ENCODE measurements around the gene KIR2DL3.
"Not testable (repeated sequence)": the region's sequence is repeated elsewhere in the genome, so short reads cannot be mapped to it uniquely, and the experiment has no call there.

KIR2DL3 gene

DNA sequence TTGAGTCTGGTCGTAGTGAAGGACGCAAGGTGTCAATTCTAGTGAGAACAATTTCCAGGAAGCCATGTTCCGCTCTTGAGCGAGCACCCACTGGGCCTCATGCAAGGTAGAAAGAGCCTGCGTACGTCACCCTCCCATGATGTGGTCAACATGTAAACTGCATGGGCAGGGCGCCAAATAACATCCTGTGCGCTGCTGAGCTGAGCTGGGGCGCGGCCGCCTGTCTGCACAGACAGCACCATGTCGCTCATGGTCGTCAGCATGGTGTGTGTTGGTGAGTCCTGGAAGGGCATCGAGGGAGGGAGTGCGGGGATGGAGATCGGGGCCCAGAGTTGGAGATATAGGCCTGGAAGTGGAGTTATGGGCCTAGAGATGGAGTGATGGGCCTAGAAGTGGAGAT lies at the start of gene KIR2DL3:
KIR2DL3 (plus strand) TSS at position 208 of the 400 bp plus-strand sequence; CDS start at position 241, 33 bp downstream.
- DNase-seq, H3K4me3 Mint-ChIP-seq, H3K27me3 Mint-ChIP-seq, H3K4me1 Mint-ChIP-seq, ATAC-seq: not testable (repeated sequence)
- H3K9me3 Mint-ChIP-seq, result peaks cover 0 to 11% of the 10 kb centered on the region in 2 donors
- peak within 1 kb of the TSS in 1 of 2 donors; percentile 37 for H3K27ac Mint-ChIP-seq

- ATAC-seq (no peak), DNase-seq (no peak)
- H3K4me1 Mint-ChIP-seq, result no peaks in the 10 kb centered on the region
- H3K4me3 Mint-ChIP-seq, result no peak overlapping the region
- peaks cover 32% of the 10 kb centered on the region for H3K27me3 Mint-ChIP-seq
- no peak overlapping the region for H3K27ac Mint-ChIP-seq
- H3K9me3 Mint-ChIP-seq, result peaks cover 0 to 13% of the 10 kb centered on the region in 2 donors
Measured at GRCh38 chr19:54691582-54692297, 46.6 kb upstream of the KIR2DL3 start.

- H3K27ac Mint-ChIP-seq, result no peak overlapping the region
- DNase-seq (no peak), ATAC-seq (no peak)
- no peaks in the 10 kb centered on the region for H3K4me1 Mint-ChIP-seq
- peaks cover 0 to 13% of the 10 kb centered on the region in 2 donors for H3K9me3 Mint-ChIP-seq
- H3K27me3 Mint-ChIP-seq, result peaks cover 32% of the 10 kb centered on the region
- H3K4me3 Mint-ChIP-seq, result no peak overlapping the region
Measured at GRCh38 chr19:54692298-54692615, 46.1 kb upstream of the KIR2DL3 start.

- no peak overlapping the region for H3K27ac Mint-ChIP-seq
- H3K27me3 Mint-ChIP-seq, result peaks cover 52% of the 10 kb centered on the region
- no peak overlapping the region for H3K4me3 Mint-ChIP-seq
- H3K4me1 Mint-ChIP-seq, result no peaks in the 10 kb centered on the region
- H3K9me3 Mint-ChIP-seq, result peaks cover 0 to 13% of the 10 kb centered on the region in 2 donors
- ATAC-seq (no peak), DNase-seq (no peak)
Measured at GRCh38 chr19:54694648-54695047, 43.7 kb upstream of the KIR2DL3 start.

- Mint-ChIP-seq H3K4me3 (no peak overlapping the region), H3K9me3 (peaks cover 0 to 13% of the 10 kb centered on the region in 2 donors), H3K4me1 (no peaks in the 10 kb centered on the region), H3K27ac (no peak overlapping the region), H3K27me3 (peaks cover 57% of the 10 kb centered on the region)
- DNase-seq (no peak), ATAC-seq (no peak)
Measured at GRCh38 chr19:54696117-54696548, 42.2 kb upstream of the KIR2DL3 start.

DNA sequence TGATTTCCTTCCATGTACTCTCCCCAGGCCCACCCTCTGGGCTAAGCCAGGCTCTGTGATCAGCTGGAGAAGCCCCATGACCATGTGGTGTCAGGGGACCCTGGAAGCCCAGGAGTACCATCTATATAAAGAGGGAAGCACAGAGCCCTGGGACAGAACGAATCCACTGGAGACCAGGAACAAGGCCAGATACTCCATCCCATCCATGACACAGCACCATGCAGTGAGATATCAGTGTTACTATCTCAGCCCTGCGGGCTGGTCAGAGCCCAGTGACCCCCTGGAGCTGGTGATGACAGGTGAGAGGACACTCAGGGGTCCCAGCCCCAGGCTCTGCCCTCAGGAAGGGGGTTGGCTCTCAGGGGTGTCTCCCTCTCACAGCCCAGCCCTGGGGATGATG lies 41.5 kb upstream of the KIR2DL3 start:
- H3K4me1 Mint-ChIP-seq, result no peaks in the 10 kb centered on the region
- H3K27ac Mint-ChIP-seq, result peak overlapping the region in 1 of 2 donors; percentile 74
- peaks cover 0 to 8% of the 10 kb centered on the region in 2 donors for H3K9me3 Mint-ChIP-seq
- no peak overlapping the region for H3K4me3 Mint-ChIP-seq
- ATAC-seq (no peak), DNase-seq (no peak)
- H3K27me3 Mint-ChIP-seq, result peaks cover 51% of the 10 kb centered on the region

DNA sequence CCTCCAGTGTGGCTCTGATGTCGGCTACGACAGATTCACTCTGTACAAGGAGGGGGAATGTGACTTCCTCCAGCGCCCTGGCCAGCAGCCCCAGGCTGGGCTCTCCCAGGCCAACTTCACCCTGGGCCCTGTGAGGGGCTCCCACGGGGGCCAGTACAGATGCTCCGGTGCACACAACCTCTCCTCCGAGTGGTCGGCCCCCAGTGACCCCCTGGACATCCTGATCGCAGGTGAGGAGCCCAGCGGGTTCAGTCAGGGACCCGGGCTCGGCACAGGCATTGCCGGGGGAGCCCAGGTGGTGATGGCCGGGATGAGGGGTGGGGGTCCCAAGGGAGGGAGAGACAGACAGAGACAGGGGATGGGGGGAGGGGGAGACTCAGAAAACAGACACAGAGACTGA lies 40.6 kb upstream of the KIR2DL3 start:
- not testable (repeated sequence) for H3K4me3 Mint-ChIP-seq, H3K9me3 Mint-ChIP-seq, H3K4me1 Mint-ChIP-seq, DNase-seq, H3K27ac Mint-ChIP-seq, ATAC-seq
- H3K27me3 Mint-ChIP-seq, result peaks cover 42% of the 10 kb centered on the region

- Mint-ChIP-seq H3K27ac (peak overlapping the region in 1 of 2 donors; percentile 77), H3K4me1 (peaks cover 19% of the 10 kb centered on the region), H3K9me3 (no peaks in the 10 kb centered on the region), H3K4me3 (no peak overlapping the region), H3K27me3 (peaks cover 14% of the 10 kb centered on the region)
- ATAC-seq (no peak), DNase-seq (no peak)
Measured at GRCh38 chr19:54704928-54705327, 33.4 kb upstream of the KIR2DL3 start.

- H3K27ac Mint-ChIP-seq, result peak overlapping the region in 1 of 2 donors; percentile 46
- peaks cover 13% of the 10 kb centered on the region for H3K27me3 Mint-ChIP-seq
- ATAC-seq, result peak; percentile 72
- H3K9me3 Mint-ChIP-seq, result no peaks in the 10 kb centered on the region
- no peak overlapping the region for H3K4me3 Mint-ChIP-seq
- peak in 1 of 2 donors; percentile 22 for DNase-seq
- H3K4me1 Mint-ChIP-seq, result peaks cover 26% of the 10 kb centered on the region
Measured at GRCh38 chr19:54707962-54708361, 30.4 kb upstream of the KIR2DL3 start.

GRCh38 chr19:54708781-54709180 lies 29.5 kb upstream of the KIR2DL3 start:
- ATAC-seq (no peak), DNase-seq (no peak)
- H3K27me3 Mint-ChIP-seq, result peaks cover 20% of the 10 kb centered on the region
- H3K4me1 Mint-ChIP-seq, result peaks cover 26% of the 10 kb centered on the region
- no peak overlapping the region for H3K27ac Mint-ChIP-seq
- no peaks in the 10 kb centered on the region for H3K9me3 Mint-ChIP-seq
- no peak overlapping the region for H3K4me3 Mint-ChIP-seq

DNA sequence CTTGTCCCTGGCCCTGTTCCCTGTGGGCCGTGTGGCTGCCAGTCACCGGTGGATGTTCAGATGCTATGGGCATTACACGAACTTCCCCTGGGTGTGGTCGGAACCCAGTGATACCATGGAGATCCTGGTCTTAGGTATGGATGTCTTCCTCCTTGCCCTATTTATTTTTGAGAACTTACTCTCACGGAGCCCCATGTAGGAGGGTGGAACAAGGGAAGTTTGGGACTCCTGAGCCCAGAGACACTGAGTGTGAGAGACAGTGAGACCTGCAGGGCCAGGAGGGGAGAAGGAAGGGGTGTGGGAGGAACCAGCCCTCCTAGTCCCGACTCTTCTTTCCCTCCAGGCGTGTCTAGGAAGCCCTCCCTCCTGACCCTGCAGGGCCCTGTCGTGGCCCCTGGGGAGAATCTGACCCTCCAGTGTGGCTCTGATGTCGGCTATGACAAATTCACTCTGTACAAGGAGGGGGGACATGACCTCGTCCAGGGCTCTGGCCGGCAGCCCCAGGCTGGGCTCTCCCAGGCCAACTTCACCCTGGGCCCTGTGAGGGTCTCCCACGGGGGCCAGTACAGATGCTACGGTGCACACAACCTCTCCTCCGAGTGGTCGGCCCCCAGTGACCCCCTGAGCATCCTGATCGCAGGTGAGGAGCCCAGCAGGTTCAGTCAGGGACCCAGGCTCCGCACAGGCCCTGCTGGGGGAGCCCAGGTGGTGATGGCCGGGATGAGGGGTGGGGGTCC lies 28.9 kb upstream of the KIR2DL3 start:
- DNase-seq, result no peak
- Mint-ChIP-seq H3K4me3 (no peak overlapping the region), H3K4me1 (peaks cover 26% of the 10 kb centered on the region), H3K27ac (peak overlapping the region in 1 of 2 donors; percentile 46), H3K9me3 (no peaks in the 10 kb centered on the region), H3K27me3 (peaks cover 20% of the 10 kb centered on the region)
- ATAC-seq, result no peak

DNA sequence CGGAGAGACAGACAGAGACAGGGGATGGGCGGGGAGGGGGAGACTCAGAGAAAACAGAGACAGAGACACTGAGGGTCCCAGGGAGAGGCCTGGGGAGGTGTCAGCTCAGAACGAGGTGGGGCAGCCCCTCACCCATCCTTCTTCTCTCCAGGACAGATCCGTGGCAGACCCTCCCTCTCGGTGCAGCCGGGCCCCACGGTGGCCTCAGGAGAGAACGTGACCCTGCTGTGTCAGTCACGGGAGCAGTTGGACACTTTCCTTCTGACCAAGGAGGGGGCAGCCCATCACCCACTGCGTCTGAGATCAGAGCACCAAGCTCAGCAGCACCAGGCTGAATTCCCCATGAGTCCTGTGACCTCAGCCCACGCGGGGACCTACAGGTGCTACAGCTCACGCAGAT lies 28.4 kb upstream of the KIR2DL3 start:
- peak overlapping the region in 1 of 2 donors; percentile 38 for H3K4me3 Mint-ChIP-seq
- ATAC-seq, DNase-seq, H3K9me3 Mint-ChIP-seq, H3K27ac Mint-ChIP-seq: not testable (repeated sequence)
- peaks cover 26% of the 10 kb centered on the region for H3K4me1 Mint-ChIP-seq
- H3K27me3 Mint-ChIP-seq, result peaks cover 20% of the 10 kb centered on the region

GRCh38 chr19:54724142-54724541 lies 14.2 kb upstream of the KIR2DL3 start, which contains the start of gene KIR3DL3:
TSS of gene KIR3DL3 (plus strand) at chr19:54724442. CDS start at chr19:54724497, 55 bp downstream.
- peaks cover 17 to 44% of the 10 kb centered on the region in 2 donors for H3K9me3 Mint-ChIP-seq
- H3K4me3 Mint-ChIP-seq, result no peak within 1 kb of the TSS
- peaks cover 13% of the 10 kb centered on the region for H3K27me3 Mint-ChIP-seq
- DNase-seq (no peak), ATAC-seq (no peak)
- H3K27ac Mint-ChIP-seq, result no peak within 1 kb of the TSS
- H3K4me1 Mint-ChIP-seq, result no peaks in the 10 kb centered on the region

- Mint-ChIP-seq H3K27me3 (peaks cover 16% of the 10 kb centered on the region), H3K27ac (no peak overlapping the region), H3K4me3 (no peak overlapping the region), H3K4me1 (no peaks in the 10 kb centered on the region), H3K9me3 (peaks cover 12 to 39% of the 10 kb centered on the region in 2 donors)
- ATAC-seq (no peak), DNase-seq (no peak)
Measured at GRCh38 chr19:54724644-54725043, 13.7 kb upstream of the KIR2DL3 start.

DNA sequence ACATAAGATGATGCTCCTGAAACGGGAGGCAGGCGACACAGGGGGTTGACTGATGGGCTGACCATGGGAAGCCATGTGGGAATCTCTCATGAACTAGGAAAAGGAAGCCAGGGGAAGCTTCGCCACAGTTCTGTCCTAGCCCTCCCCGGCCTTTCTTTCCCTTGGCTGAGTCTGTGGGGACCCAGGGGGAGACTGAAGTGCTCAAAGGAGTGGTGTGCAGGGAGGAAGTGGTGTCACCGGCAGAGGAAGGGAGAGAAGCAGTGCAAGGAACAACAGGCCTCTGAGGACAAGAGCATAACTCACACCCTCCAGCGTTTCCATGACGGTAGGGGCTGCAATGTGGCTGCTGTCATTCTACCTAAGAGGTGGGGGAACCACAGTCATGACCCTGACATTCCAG lies 13.0 kb upstream of the KIR2DL3 start:
- H3K27me3 Mint-ChIP-seq, result peaks cover 16% of the 10 kb centered on the region
- DNase-seq, result no peak
- H3K4me3 Mint-ChIP-seq, result no peak overlapping the region

GRCh38 chr19:54727562-54727961 lies 10.8 kb upstream of the KIR2DL3 start:
- H3K4me3 Mint-ChIP-seq, result no peak overlapping the region
- no peak for DNase-seq
- no peaks in the 10 kb centered on the region for H3K4me1 Mint-ChIP-seq
- H3K9me3 Mint-ChIP-seq, result peaks cover 9 to 29% of the 10 kb centered on the region in 2 donors
- peaks cover 24% of the 10 kb centered on the region for H3K27me3 Mint-ChIP-seq
- H3K27ac Mint-ChIP-seq, result no peak overlapping the region
- no peak for ATAC-seq

More for the DNA sequence above, 13.0 kb upstream of the KIR2DL3 start:
- Mint-ChIP-seq H3K9me3 (peaks cover 8 to 32% of the 10 kb centered on the region in 2 donors), H3K4me1 (no peaks in the 10 kb centered on the region), H3K27ac (no peak overlapping the region)
- no peak for ATAC-seq

Measured in stimulated activated naive CD8-positive, alpha-beta T cell treated with anti-CD3 and anti-CD28 coated beads, Interleukin-15, amount 100 ng/mL, for 72 hours (primary cell).